Parathyroid adenoma (tissue), 2 donors: ENCODE data around the gene SEC24D.

Experiments used
- H2AFZ ChIP-seq: fragments of 300-600 bp; sonication (generic); one replicate; pipeline ENCODE4 v1.7.0; 2017; ENCODE audit warnings: antibody characterized with exemption, mild to moderate bottlenecking
- H3K27ac ChIP-seq: fragments of 300-600 bp; sonication (generic); one replicate; pipeline ENCODE4 v1.7.0; 2017
- H3K27me3 ChIP-seq: fragments of 300-600 bp; sonication (generic); one replicate; pipeline ENCODE4 v1.7.0; 2017; ENCODE audit warnings: low read length; ENCODE audit not compliant: control insufficient read depth, insufficient read depth
- H3K36me3 ChIP-seq: fragments of 300-600 bp; sonication (generic); one replicate; pipeline ENCODE4 v1.7.0; 2017; ENCODE audit warnings: low read length; ENCODE audit not compliant: control insufficient read depth, insufficient read depth
- H3K4me1 ChIP-seq: fragments of 300-600 bp; sonication (generic); one replicate; pipeline ENCODE4 v1.7.0; 2017; ENCODE audit warnings: control low read depth
- H3K4me2 ChIP-seq: fragments of 300-600 bp; sonication (generic); one replicate; pipeline ENCODE4 v1.7.0; 2017; ENCODE audit warnings: low read length
- H3K4me3 ChIP-seq: fragments of 300-600 bp; sonication (generic); one replicate; pipeline ENCODE4 v1.7.0; 2017; ENCODE audit warnings: low read depth, low read length
- H3K79me2 ChIP-seq: fragments of 300-600 bp; sonication (generic); one replicate; pipeline ENCODE4 v1.7.0; 2017; ENCODE audit warnings: control low read depth
- H3K9ac ChIP-seq: fragments of 300-600 bp; sonication (generic); one replicate; pipeline ENCODE4 v1.7.0; 2017; ENCODE audit warnings: mild to moderate bottlenecking
- H3K9me3 ChIP-seq: fragments of 300-600 bp; sonication (generic); one replicate; pipeline ENCODE4 v1.7.0; 2017; ENCODE audit warnings: low read length; ENCODE audit not compliant: control insufficient read depth
- TF ChIP-seq, protein P1 (sequence below): fragments of 300-600 bp; sonication (generic); IDR thresholded peaks from one replicate; pipeline ENCODE4 v1.7.0; 2017; ENCODE audit warnings: antibody characterized with exemption, mild to moderate bottlenecking
- donor health status: primary hyperparathyroidism.

The SEC24D gene

DNA sequence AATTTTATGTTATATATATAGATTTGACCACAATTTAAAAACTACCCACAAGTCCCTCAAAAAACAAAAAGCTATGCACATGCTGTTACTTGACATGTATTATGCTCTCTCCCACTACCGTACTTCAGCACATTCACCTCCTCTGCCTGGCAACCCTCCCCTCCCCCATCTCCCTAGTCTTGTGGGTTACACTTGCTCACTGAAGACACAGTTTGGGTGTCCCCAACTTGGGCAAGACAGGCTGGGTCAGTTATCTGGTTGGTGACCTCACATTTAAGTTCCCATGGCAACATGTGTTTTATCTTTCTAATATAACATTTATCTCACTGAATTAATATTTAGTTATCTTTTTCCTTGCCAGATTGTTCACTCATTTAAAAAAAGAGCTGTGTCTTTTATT lies 32.7 kb downstream of the SEC24D start:
- Histone ChIP-seq H3K36me3 (no peaks in the 10 kb centered on the region), H2AFZ (no peak overlapping the region), H3K4me1 (no peaks in the 10 kb centered on the region), H3K4me3 (no peak overlapping the region), H3K9ac (no peak overlapping the region), H3K27ac (no peak overlapping the region), H3K9me3 (no peaks in the 10 kb centered on the region), H3K79me2 (no peaks in the 10 kb centered on the region), H3K4me2 (no peak overlapping the region), H3K27me3 (no peaks in the 10 kb centered on the region)
- TF ChIP-seq, protein P1, sequence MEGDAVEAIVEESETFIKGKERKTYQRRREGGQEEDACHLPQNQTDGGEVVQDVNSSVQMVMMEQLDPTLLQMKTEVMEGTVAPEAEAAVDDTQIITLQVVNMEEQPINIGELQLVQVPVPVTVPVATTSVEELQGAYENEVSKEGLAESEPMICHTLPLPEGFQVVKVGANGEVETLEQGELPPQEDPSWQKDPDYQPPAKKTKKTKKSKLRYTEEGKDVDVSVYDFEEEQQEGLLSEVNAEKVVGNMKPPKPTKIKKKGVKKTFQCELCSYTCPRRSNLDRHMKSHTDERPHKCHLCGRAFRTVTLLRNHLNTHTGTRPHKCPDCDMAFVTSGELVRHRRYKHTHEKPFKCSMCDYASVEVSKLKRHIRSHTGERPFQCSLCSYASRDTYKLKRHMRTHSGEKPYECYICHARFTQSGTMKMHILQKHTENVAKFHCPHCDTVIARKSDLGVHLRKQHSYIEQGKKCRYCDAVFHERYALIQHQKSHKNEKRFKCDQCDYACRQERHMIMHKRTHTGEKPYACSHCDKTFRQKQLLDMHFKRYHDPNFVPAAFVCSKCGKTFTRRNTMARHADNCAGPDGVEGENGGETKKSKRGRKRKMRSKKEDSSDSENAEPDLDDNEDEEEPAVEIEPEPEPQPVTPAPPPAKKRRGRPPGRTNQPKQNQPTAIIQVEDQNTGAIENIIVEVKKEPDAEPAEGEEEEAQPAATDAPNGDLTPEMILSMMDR, result no peak

DNA sequence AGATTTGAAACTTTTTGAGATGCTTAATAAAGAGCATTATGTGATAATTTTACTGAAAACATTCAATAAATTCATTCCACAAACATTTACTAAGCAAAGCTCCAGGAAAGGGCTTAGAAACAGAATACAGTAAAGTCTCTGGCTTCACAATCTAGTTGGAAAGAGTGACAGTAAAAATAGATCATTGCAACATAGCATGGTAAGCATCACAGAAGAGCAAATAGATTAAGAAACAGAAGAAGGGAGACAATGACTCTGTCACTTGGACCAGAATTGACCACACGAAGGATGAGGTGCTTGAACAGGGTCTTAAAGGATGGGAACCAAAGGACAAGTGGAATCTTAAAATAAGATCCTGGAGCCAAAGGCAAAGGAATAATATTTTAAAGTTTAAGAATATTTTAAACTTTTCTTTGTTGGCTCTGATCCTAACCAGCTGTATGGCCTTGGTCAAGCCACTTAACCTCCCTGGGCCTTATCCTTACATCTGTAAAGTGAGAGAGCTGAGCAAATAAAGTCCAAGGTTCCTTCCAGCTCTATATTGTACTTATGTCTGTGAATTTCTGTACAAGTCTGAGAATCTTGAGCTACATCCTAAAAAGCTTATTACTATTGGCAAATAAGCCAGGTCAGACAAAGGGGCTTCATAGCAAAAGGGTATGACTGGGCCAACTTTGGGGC lies 33.9 kb downstream of the SEC24D start:
- TF ChIP-seq, protein P1, result no peak
- Histone ChIP-seq H3K4me3 (no peak overlapping the region), H3K27me3 (no peaks in the 10 kb centered on the region), H2AFZ (no peak overlapping the region), H3K9ac (no peak overlapping the region), H3K79me2 (no peaks in the 10 kb centered on the region), H3K9me3 (no peaks in the 10 kb centered on the region), H3K4me1 (no peaks in the 10 kb centered on the region), H3K4me2 (no peak overlapping the region), H3K27ac (no peak overlapping the region), H3K36me3 (no peaks in the 10 kb centered on the region)

DNA sequence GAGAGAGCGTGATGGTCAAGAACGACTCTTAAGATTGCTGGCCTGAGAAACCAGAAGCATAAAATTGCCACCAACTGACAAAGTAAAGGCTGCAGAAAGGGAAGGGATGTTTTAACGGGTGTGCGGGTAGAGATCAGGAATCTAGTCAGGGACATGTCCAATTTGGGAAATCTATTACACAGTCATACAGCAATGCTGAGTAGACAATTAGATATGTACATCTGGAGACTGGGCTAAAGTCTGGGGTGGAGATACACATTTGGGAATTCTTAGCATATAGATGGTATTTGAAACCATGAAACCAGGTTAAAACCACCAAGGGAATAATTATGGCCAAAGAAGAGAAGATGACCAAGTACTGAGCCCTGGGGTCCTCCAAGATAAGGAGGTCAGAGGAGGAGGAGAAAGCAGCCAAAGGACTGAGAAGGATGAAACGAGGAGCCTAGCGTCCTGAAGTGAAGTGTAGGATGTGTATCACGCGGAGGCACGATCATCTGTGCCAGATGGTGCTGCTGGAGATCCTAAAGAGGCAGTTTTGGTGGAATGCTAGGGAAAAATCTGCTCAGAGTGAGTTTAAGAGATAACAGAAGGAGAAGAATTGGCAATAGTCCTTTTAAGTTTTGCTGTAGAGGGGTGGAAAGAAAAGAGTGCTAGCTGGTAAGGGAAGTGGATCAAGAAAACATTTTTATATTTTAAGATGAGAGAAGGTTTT lies 36.5 kb downstream of the SEC24D start:
- Histone ChIP-seq H3K4me1 (no peaks in the 10 kb centered on the region), H3K79me2 (no peaks in the 10 kb centered on the region), H3K36me3 (no peaks in the 10 kb centered on the region), H2AFZ (no peak overlapping the region), H3K27me3 (no peaks in the 10 kb centered on the region), H3K4me2 (no peak overlapping the region), H3K9ac (no peak overlapping the region), H3K9me3 (no peaks in the 10 kb centered on the region), H3K4me3 (no peak overlapping the region), H3K27ac (no peak overlapping the region)
- TF ChIP-seq, protein P1, result no peak

DNA sequence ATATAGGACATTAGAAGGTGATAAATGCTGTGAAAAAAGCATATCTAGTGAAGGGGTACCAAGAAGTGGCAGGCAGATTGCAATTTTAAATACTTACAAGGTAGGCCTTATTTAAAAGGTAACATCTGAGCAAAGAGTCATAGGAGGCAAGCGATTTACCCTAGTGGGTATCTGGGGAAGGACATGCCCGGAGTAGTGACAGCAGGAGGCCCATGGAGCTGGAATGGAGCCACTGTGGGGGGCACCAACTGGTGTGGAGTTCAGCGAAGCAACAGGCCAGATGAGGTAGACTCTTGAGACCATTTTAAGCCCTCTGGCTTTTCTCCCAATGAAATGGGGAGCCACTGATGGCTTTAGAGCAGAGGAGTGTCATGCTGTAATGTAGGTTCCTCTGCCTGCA lies 37.3 kb downstream of the SEC24D start:
- no peaks in the 10 kb centered on the region for H3K79me2 ChIP-seq
- no peaks in the 10 kb centered on the region for H3K36me3 ChIP-seq
- no peak overlapping the region for H2AFZ ChIP-seq
- no peaks in the 10 kb centered on the region for H3K4me1 ChIP-seq
- no peaks in the 10 kb centered on the region for H3K27me3 ChIP-seq
- no peak overlapping the region for H3K9ac ChIP-seq
- H3K9me3 ChIP-seq, result no peaks in the 10 kb centered on the region
- H3K4me3 ChIP-seq, result no peak overlapping the region
- H3K4me2 ChIP-seq, result no peak overlapping the region
- no peak overlapping the region for H3K27ac ChIP-seq
- TF ChIP-seq, protein P1, result no peak
